Fibroblast of lung (primary cell): ENCODE results near the gene CYB5A.

Experiments used
- CTCF ChIP-seq, 2 donors: IDR thresholded peaks in 1 of 2; conservative IDR thresholded peaks in 1 of 2; 1 replicate in 1 of 2; 2 replicates in 1 of 2; pipeline ENCODE4 v1.5.1; 2011 to 2012; ENCODE audit warnings: low read length in 2 of 2, control low read depth in 1 of 2, inconsistent platforms in 1 of 2, low read depth in 1 of 2, mild to moderate bottlenecking in 1 of 2
- EZH2 ChIP-seq: IDR thresholded peaks from 2 replicates; pipeline ENCODE4 v1.5.1; 2012; ENCODE audit warnings: low read length, control low read depth, mild to moderate bottlenecking; ENCODE audit errors: missing control alignments

- TF ChIP-seq CTCF (conservative IDR thresholded peaks at IDR 0.05 in 1 of 2, IDR thresholded peaks at IDR 0.05 in 1 of 2; ENCODE audit: low read depth in 1 of 2, low read length in 2 of 2) (no peak), EZH2 (no peak)
Observed at GRCh38 chr18:74333091-74333490, 41.3 kb upstream of the CYB5A start.
